CD14-positive monocyte (primary cell): ENCODE data around the gene SERPINA1. TPM values are rescaled to one million over a fixed set of nuclear protein-coding genes. Genes with fewer than 3 reads are reported as not detected.
A peak's percentile ranks its signal among the peaks of the same experiment; 100 is the strongest.

Experiments used
- DNase-seq, 3 donors: peaks; one replicate each; pipeline ENCODE4 v3.0.0-alpha.2; 2011 to 2022
- H2AFZ ChIP-seq: 2 replicates; pipeline ENCODE4 v1.6.0; 2012; ENCODE audit warnings: mild to moderate bottlenecking, low read depth, low read length, inconsistent platforms; ENCODE audit not compliant: insufficient read depth, poor library complexity, severe bottlenecking
- H3K27ac ChIP-seq, 2 donors: 1 replicate in 1 of 2; 2 replicates in 1 of 2; pipeline ENCODE4 v1.5.1; 2012 to 2013; ENCODE audit warnings: low read length in 2 of 2, control low read depth in 1 of 2, inconsistent platforms in 1 of 2, low read depth in 1 of 2, mild to moderate bottlenecking in 1 of 2
- H3K27me3 ChIP-seq, 2 donors: one replicate each; pipeline versions ENCODE4 v1.6.0 to v1.6.1; 2011 to 2013; ENCODE audit warnings: low read length in 2 of 2; ENCODE audit not compliant: control insufficient read depth in 2 of 2, insufficient read depth in 2 of 2
- H3K36me3 ChIP-seq, 2 donors: replicated peaks in 1 of 2; 1 replicate in 1 of 2; 2 replicates in 1 of 2; pipeline versions ENCODE4 v1.5.1 to v1.6.1; 2012 to 2013; ENCODE audit warnings: low read length in 2 of 2, control low read depth in 1 of 2, inconsistent platforms in 1 of 2, mild to moderate bottlenecking in 1 of 2; ENCODE audit not compliant: insufficient read depth in 2 of 2, control insufficient read depth in 1 of 2
- H3K4me1 ChIP-seq, 2 donors: 1 replicate in 1 of 2; 2 replicates in 1 of 2; pipeline versions ENCODE4 v1.5.1 to v1.6.1; 2012 to 2013; ENCODE audit warnings: low read length in 2 of 2, control low read depth in 1 of 2, inconsistent platforms in 1 of 2, mild to moderate bottlenecking in 1 of 2, moderate library complexity in 1 of 2; ENCODE audit not compliant: insufficient read depth in 2 of 2, control insufficient read depth in 1 of 2
- H3K4me2 ChIP-seq: replicated peaks from 2 replicates; pipeline ENCODE3; 2012; ENCODE audit warnings: low read length, moderate library complexity, mild to moderate bottlenecking; ENCODE audit not compliant: poor library complexity, severe bottlenecking; ENCODE audit errors: extremely low read depth
- H3K4me3 ChIP-seq, 3 experiments: fragments of 200-600 bp in 1 of 3; sonication (generic) in 1 of 3; replicated peaks in 1 of 3; 1 replicate in 2 of 3; 2 replicates in 1 of 3; pipeline ENCODE4 v1.5.1; 2011 to 2013; ENCODE audit warnings: low read length in 3 of 3, mild to moderate bottlenecking in 3 of 3, control low read depth in 2 of 3, low read depth in 2 of 3, inconsistent platforms in 1 of 3, moderate library complexity in 1 of 3
- H3K79me2 ChIP-seq: 2 replicates; pipeline ENCODE4 v1.6.0; 2012; ENCODE audit warnings: mild to moderate bottlenecking, control low read depth, inconsistent platforms, low read length, moderate library complexity; ENCODE audit not compliant: insufficient read depth
- H3K9ac ChIP-seq: 2 replicates; pipeline ENCODE4 v1.6.0; 2017; ENCODE audit warnings: low read length, mild to moderate bottlenecking; ENCODE audit not compliant: insufficient read depth, poor library complexity, severe bottlenecking
- H3K9me3 ChIP-seq, 2 donors: replicated peaks in 1 of 2; 1 replicate in 1 of 2; 2 replicates in 1 of 2; pipeline versions ENCODE4 v1.5.1 to v1.6.1; 2012 to 2013; ENCODE audit warnings: low read length in 2 of 2, control low read depth in 1 of 2; ENCODE audit not compliant: control insufficient read depth in 1 of 2, insufficient read depth in 1 of 2
- H4K20me1 ChIP-seq: 2 replicates; pipeline ENCODE4 v1.6.0; 2012; ENCODE audit warnings: mild to moderate bottlenecking, low read length, control low read depth, moderate library complexity; ENCODE audit not compliant: insufficient read depth
- H3K27ac Mint-ChIP-seq, 7 donors: one replicate each; pipeline ENCODE4 v1.8.0; 2020; ENCODE audit warnings: mild to moderate bottlenecking in 7 of 7, mixed read lengths in 7 of 7, moderate library complexity in 6 of 7, inconsistent platforms in 2 of 7
- H3K27me3 Mint-ChIP-seq, 3 donors: one replicate each; pipeline ENCODE4 v1.8.0; 2021 to 2022; ENCODE audit warnings: low read depth in 3 of 3, mild to moderate bottlenecking in 3 of 3, mixed read lengths in 3 of 3, moderate library complexity in 3 of 3, inconsistent platforms in 1 of 3
- H3K36me3 Mint-ChIP-seq, 2 donors: one replicate each; pipeline ENCODE4 v1.8.0; 2020; ENCODE audit warnings: mixed read lengths in 2 of 2, inconsistent platforms in 1 of 2, mild to moderate bottlenecking in 1 of 2
- H3K4me1 Mint-ChIP-seq: one replicate; pipeline ENCODE4 v1.8.0; 2020; ENCODE audit warnings: mild to moderate bottlenecking, mixed read lengths
- H3K4me3 Mint-ChIP-seq, 2 donors: one replicate each; pipeline ENCODE4 v1.8.0; 2020; ENCODE audit warnings: mild to moderate bottlenecking in 2 of 2, mixed read lengths in 2 of 2, moderate library complexity in 1 of 2
- H3K9me3 Mint-ChIP-seq, 7 donors: one replicate each; pipeline ENCODE4 v1.8.0; 2020 to 2022; ENCODE audit warnings: mixed read lengths in 7 of 7, mild to moderate bottlenecking in 6 of 7, moderate library complexity in 6 of 7, inconsistent platforms in 2 of 7
- WGBS: methylation state at CpG from one replicate; pipeline ENCODE4 v1.1.5; 2013; ENCODE audit warnings: missing lambda C conversion rate; ENCODE audit not compliant: insufficient coverage; 5-methylcytosine and 5-hydroxymethylcytosine counted together
- intact Hi-C, 2 donors: fragments of 100-400 bp; cut with micrococcal nuclease; formaldehyde crosslinking; loops; one replicate each; pipeline versions ENCODE4 v1.15.0 to v1.15.1; 2023
- polyA plus RNA-seq, 3 donors: library from polyadenylated mRNA; depleted of rRNA in 1 of 3; unstranded in 2 of 3; stranded (reverse) in 1 of 3; fragments of 300-500 nt in 2 of 3; fragments of >200 nt in 1 of 3; fragmentation: Illumina TruSeq in 2 of 3; gene quantifications; 1 replicate in 2 of 3; 2 replicates in 1 of 3; pipeline ENCODE4 v1.2.3, GENCODE V29; 2012 to 2021
- TF ChIP-seq, protein P1 (sequence below): fragments of 200-600 bp; IDR thresholded peaks from one replicate; pipeline ENCODE4 v1.8.0; 2022; ENCODE audit warnings: antibody characterized with exemption, mild to moderate bottlenecking

The SERPINA1 gene
- polyA plus RNA-seq, 3 donors: 1,278 to 2,075 (median 2,042) TPM

DNA sequence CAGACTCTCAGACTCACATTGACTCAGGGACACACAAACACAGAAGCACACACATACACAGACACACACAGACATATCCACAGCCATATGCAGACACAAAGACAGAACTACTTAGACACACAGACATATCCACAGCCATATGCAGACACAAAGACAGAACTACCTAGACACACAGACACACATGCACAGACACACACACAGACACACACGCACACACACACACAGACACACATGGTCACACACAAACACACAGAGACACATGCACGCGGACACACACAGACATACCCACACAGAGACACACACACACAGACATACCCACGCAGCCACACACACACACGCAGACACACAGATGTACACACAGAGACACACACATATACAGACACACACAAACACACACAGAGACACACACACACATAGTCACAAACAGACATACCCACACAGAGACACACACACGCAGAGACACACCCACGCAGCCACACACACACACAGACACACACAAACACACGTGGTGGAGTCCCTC is 25.7 kb downstream of the SERPINA1 start:
- no peaks in the 10 kb centered on the region for H3K9me3 ChIP-seq
- H3K4me2 ChIP-seq: no peak overlapping the region
- H3K9me3 Mint-ChIP-seq: peaks cover 0 to 2% (median 0%) of the 10 kb centered on the region in 7 donors
- H3K79me2 ChIP-seq: no peaks in the 10 kb centered on the region
- no peak overlapping the region for H3K4me3 Mint-ChIP-seq
- H4K20me1 ChIP-seq: no peaks in the 10 kb centered on the region
- H3K36me3 Mint-ChIP-seq: no peaks in the 10 kb centered on the region
- H3K27me3 Mint-ChIP-seq: peaks cover 0 to 8% (median 6%) of the 10 kb centered on the region in 3 donors
- DNase-seq: no peak
- H3K27ac Mint-ChIP-seq: peak overlapping the region in 1 of 7 donors; percentile 21
- no peak overlapping the region for H3K4me3 ChIP-seq
- H3K27me3 ChIP-seq: peaks cover 0 to 3% of the 10 kb centered on the region in 2 donors
- H2AFZ ChIP-seq: no peak overlapping the region
- H3K4me1 Mint-ChIP-seq: peaks cover 12% of the 10 kb centered on the region
- peaks cover 10 to 13% of the 10 kb centered on the region in 2 donors for H3K4me1 ChIP-seq
- intact Hi-C loops: no loop called here
- no peaks in the 10 kb centered on the region for H3K36me3 ChIP-seq
- WGBS: 91% methylated on average over 8 of the region's 8 CpGs
- H3K9ac ChIP-seq: no peak overlapping the region
- H3K27ac ChIP-seq: no peak overlapping the region
- TF ChIP-seq, protein P1, sequence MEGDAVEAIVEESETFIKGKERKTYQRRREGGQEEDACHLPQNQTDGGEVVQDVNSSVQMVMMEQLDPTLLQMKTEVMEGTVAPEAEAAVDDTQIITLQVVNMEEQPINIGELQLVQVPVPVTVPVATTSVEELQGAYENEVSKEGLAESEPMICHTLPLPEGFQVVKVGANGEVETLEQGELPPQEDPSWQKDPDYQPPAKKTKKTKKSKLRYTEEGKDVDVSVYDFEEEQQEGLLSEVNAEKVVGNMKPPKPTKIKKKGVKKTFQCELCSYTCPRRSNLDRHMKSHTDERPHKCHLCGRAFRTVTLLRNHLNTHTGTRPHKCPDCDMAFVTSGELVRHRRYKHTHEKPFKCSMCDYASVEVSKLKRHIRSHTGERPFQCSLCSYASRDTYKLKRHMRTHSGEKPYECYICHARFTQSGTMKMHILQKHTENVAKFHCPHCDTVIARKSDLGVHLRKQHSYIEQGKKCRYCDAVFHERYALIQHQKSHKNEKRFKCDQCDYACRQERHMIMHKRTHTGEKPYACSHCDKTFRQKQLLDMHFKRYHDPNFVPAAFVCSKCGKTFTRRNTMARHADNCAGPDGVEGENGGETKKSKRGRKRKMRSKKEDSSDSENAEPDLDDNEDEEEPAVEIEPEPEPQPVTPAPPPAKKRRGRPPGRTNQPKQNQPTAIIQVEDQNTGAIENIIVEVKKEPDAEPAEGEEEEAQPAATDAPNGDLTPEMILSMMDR: no peak

- Mint-ChIP-seq H3K9me3 (no peaks in the 10 kb centered on the region), H3K4me1 (peaks cover 2% of the 10 kb centered on the region), H3K36me3 (no peaks in the 10 kb centered on the region), H3K27me3 (peaks cover 0 to 8% (median 6%) of the 10 kb centered on the region in 3 donors), H3K4me3 (no peak overlapping the region), H3K27ac (no peak overlapping the region)
- Histone ChIP-seq H3K36me3 (no peaks in the 10 kb centered on the region), H3K4me1 (peaks cover 0 to 3% of the 10 kb centered on the region in 2 donors), H3K9ac (no peak overlapping the region), H3K27me3 (peaks cover 4 to 5% of the 10 kb centered on the region in 2 donors), H3K9me3 (no peaks in the 10 kb centered on the region), H3K4me2 (no peak overlapping the region), H2AFZ (no peak overlapping the region), H3K4me3 (no peak overlapping the region), H4K20me1 (no peaks in the 10 kb centered on the region), H3K27ac (no peak overlapping the region), H3K79me2 (no peaks in the 10 kb centered on the region)
- intact Hi-C loops: no loop called here
- DNase-seq: no peak
- TF ChIP-seq, protein P1: no peak
- WGBS: 100% methylated on average over 2 of the region's 7 CpGs
Measured at GRCh38 chr14:94361682-94362081, 26.7 kb downstream of the SERPINA1 start.
